Pancreas (tissue), 10 donors: Measurements from ENCODE around the gene OPA1. TPM values are rescaled to one million over a fixed set of nuclear protein-coding genes. Genes with fewer than 3 reads are reported as not detected.

ENCODE experiments used
- ATAC-seq, 4 donors: fragments of 200-7000 bp; cut with Tn5 transposase; one replicate each; pipeline versions ENCODE4 v1.8.0 to v1.9.1; 2020; ENCODE audit warnings: mild to moderate bottlenecking in 4 of 4, moderate library complexity in 4 of 4
- DNase-seq, 6 donors: peaks; one replicate each; pipeline ENCODE4 v3.0.0-alpha.2; 2020
- FAIRE-seq: peaks from 2 replicates; lab custom pipeline; 2012; peaks lifted over from hg19 to GRCh38; lab: Jason Lieb, UNC
- H3K27ac ChIP-seq, 4 donors: fragments of 200-600 bp; sonication (generic); 1 replicate in 3 of 4; 2 replicates in 1 of 4; pipeline versions ENCODE4 v1.5.0 to v1.8.0; 2020
- H3K27me3 ChIP-seq, 4 donors: fragments of 200-600 bp; one replicate each; pipeline ENCODE4 v1.8.0; 2021
- H3K36me3 ChIP-seq, 3 donors: fragments of 200-600 bp; sonication (generic) in 1 of 3; one replicate each; pipeline versions ENCODE4 v1.5.0 to v1.8.0; 2020 to 2021
- H3K4me1 ChIP-seq, 3 donors: fragments of 200-600 bp; one replicate each; pipeline ENCODE4 v1.8.0; 2021
- H3K4me3 ChIP-seq, 4 donors: fragments of 200-600 bp; sonication (generic) in 2 of 4; one replicate each; pipeline versions ENCODE4 v1.5.0 to v1.8.0; 2020 to 2021
- H3K9me3 ChIP-seq, 4 donors: fragments of 200-600 bp; one replicate each; pipeline ENCODE4 v1.8.0; 2021
- CTCF ChIP-seq, 4 donors: fragments of 200-600 bp; sonication (generic) in 3 of 4; IDR thresholded peaks; one replicate each; pipeline versions ENCODE4 v1.5.0 to v1.8.0; 2021; ENCODE audit warnings: antibody characterized with exemption in 4 of 4
- WGBS, 2 donors: extraction: QIAGEN DNeasy Blood & Tissue Kit; methylation state at CpG; one replicate each; pipeline ENCODE4 v1.1.7; 2013; 5-methylcytosine and 5-hydroxymethylcytosine counted together
- intact Hi-C, 3 donors: fragments of 100-400 bp; cut with DNase I; formaldehyde crosslinking; loops; one replicate each; pipeline versions ENCODE4 v1.11.1 to v1.14.2; 2022
- polyA plus RNA-seq, 2 donors: library from polyadenylated mRNA; stranded (reverse); fragments of 200-250 nt; gene quantifications; one replicate each; pipeline ENCODE4 v1.2.3, GENCODE V29; 2013
- total RNA-seq, 6 donors: library from RNA; stranded (reverse); fragmentation: NEBNext Ultra II Directional in 4 of 6; extraction: Animal tissue kit (Norgen Biotek cat#: 25700) in 4 of 6; gene quantifications; one replicate each; pipeline versions ENCODE4 v1.2.1 to v1.2.4, GENCODE V29; 2021 to 2023
- donor health status: healthy with polysubstance abuse.
- donor health status: DM: no; HTN: no; CAD: no; lungs with moderate emphysema.
- donor health status: DM: no; HTN: no; CAD: no.
- donor health status: control.
- donor health status: control.
- donor health status: Bipolar disorder and iron deficiency.
- donor health status: DM: yes; HTN: yes; CAD: no.
- donor health status: DM: no; HTN: no; CAD: no.
- donor health status: DM: no; HTN: no; CAD: no.
- donor health status: DM: yes; HTN: yes; CAD: no.

The OPA1 gene
- total and polyA plus RNA-seq, 8 donors: 6.3 to 31.7 (median 23.7) TPM

- ATAC-seq (no peak), DNase-seq (no peak), FAIRE-seq (no peak)
- peaks cover 0 to 29% (median 17%) of the 10 kb centered on the region in 3 donors for H3K36me3 ChIP-seq
- H3K4me1 ChIP-seq: no peaks in the 10 kb centered on the region
- no peak overlapping the region for H3K27ac ChIP-seq
- no peak overlapping the region for H3K4me3 ChIP-seq
- intact Hi-C loops: no loop called here
- H3K27me3 ChIP-seq: no peaks in the 10 kb centered on the region
- TF ChIP-seq CTCF (IDR thresholded peaks at IDR 0.05): no peak
- H3K9me3 ChIP-seq: no peaks in the 10 kb centered on the region
- 97% methylated on average over 2 of the region's 2 CpGs for WGBS, 2 donors
Observed at GRCh38 chr3:193650585-193650984, 57.6 kb downstream of the OPA1 start.

- intact Hi-C loops: no loop called here
- Histone ChIP-seq H3K4me1 (no peaks in the 10 kb centered on the region), H3K27ac (no peak overlapping the region), H3K9me3 (no peaks in the 10 kb centered on the region), H3K27me3 (no peaks in the 10 kb centered on the region), H3K36me3 (peaks cover 0 to 26% (median 9%) of the 10 kb centered on the region in 3 donors), H3K4me3 (no peak overlapping the region)
- 70 to 88% methylated on average over 4 of the region's 4 CpGs for WGBS, 2 donors
- DNase-seq (no peak), FAIRE-seq (no peak), ATAC-seq (no peak)
- no peak for TF ChIP-seq CTCF (IDR thresholded peaks at IDR 0.05)
Observed at GRCh38 chr3:193655831-193656433, 62.9 kb downstream of the OPA1 start.

- intact Hi-C loops: no loop called here
- Histone ChIP-seq H3K27me3 (no peaks in the 10 kb centered on the region), H3K36me3 (peaks cover 0 to 26% (median 9%) of the 10 kb centered on the region in 3 donors), H3K27ac (no peak overlapping the region), H3K4me3 (no peak overlapping the region), H3K9me3 (no peaks in the 10 kb centered on the region), H3K4me1 (no peaks in the 10 kb centered on the region)
- no peak for FAIRE-seq
- ATAC-seq: no peak
- TF ChIP-seq CTCF (IDR thresholded peaks at IDR 0.05): no peak
- no peak for DNase-seq
- WGBS, 2 donors: 93% methylated on average over 3 of the region's 3 CpGs
Observed at GRCh38 chr3:193656445-193656844, 63.4 kb downstream of the OPA1 start.

GRCh38 chr3:193656878-193657282, 63.9 kb downstream of the OPA1 start:
- Histone ChIP-seq H3K9me3 (no peaks in the 10 kb centered on the region), H3K27me3 (no peaks in the 10 kb centered on the region), H3K36me3 (peaks cover 0 to 26% (median 9%) of the 10 kb centered on the region in 3 donors), H3K4me1 (no peaks in the 10 kb centered on the region), H3K4me3 (no peak overlapping the region), H3K27ac (no peak overlapping the region)
- FAIRE-seq (no peak), ATAC-seq (no peak), DNase-seq (no peak)
- TF ChIP-seq CTCF (IDR thresholded peaks at IDR 0.05): no peak
- WGBS, 2 donors: 85 to 88% methylated on average over 6 of the region's 6 CpGs
- intact Hi-C loops: no loop called here

- WGBS, 2 donors: 89 to 91% methylated on average over 1 of the region's 1 CpG
- no peak for ATAC-seq
- TF ChIP-seq CTCF (IDR thresholded peaks at IDR 0.05): no peak
- Histone ChIP-seq H3K27ac (no peak overlapping the region), H3K9me3 (no peaks in the 10 kb centered on the region), H3K4me3 (no peak overlapping the region), H3K36me3 (peaks cover 0 to 22% (median 16%) of the 10 kb centered on the region in 3 donors), H3K27me3 (no peaks in the 10 kb centered on the region), H3K4me1 (no peaks in the 10 kb centered on the region)
- intact Hi-C loops: loop anchor here in 1 of 3 donors (10.0 kb wide), 1 partner anchor 655 kb away; no protein-coding TSS in a partner anchor
- DNase-seq: no peak
- FAIRE-seq: no peak
Observed at GRCh38 chr3:193660171-193660570, 67.2 kb downstream of the OPA1 start.
